ENCODE measurements around the gene GPA33. TPM values are rescaled to one million over a fixed set of nuclear protein-coding genes. Genes with fewer than 3 reads are reported as not detected.

The GPA33 gene
- polyA plus RNA-seq, 1 of the 3 experiments (the other 2 are of a cell fraction) = not detected

- no peak for TF ChIP-seq REST (IDR thresholded peaks at IDR 0.05; ENCODE audit: low read depth, low read length)
- TF ChIP-seq PBX3 (IDR thresholded peaks at IDR 0.05) = no peak
- TF ChIP-seq RFX5 (IDR thresholded peaks at IDR 0.05; ENCODE audit: low read length) = no peak
- no peak for TF ChIP-seq POLR2AphosphoS5 (IDR thresholded peaks at IDR 0.05; ENCODE audit: low read depth, low read length)
- no peak for TF ChIP-seq FOXJ3 (CRISPR knock-in tag; IDR thresholded peaks at IDR 0.05)
- no peak for TF ChIP-seq MEF2A (IDR thresholded peaks at IDR 0.05; ENCODE audit: borderline replicate concordance, low read depth)
- TF ChIP-seq NFIC (IDR thresholded peaks at IDR 0.05; ENCODE audit: borderline replicate concordance) = no peak
- no peak for TF ChIP-seq ELF1 (IDR thresholded peaks at IDR 0.05)
- TF ChIP-seq RAD21 (IDR thresholded peaks at IDR 0.05; ENCODE audit: low read length) = no peak
- TF ChIP-seq CTCF (IDR thresholded peaks at IDR 0.05) = no peak
- no peak for TF ChIP-seq TAF1 (IDR thresholded peaks at IDR 0.05; ENCODE audit: borderline replicate concordance, low read depth, low read length)
Measured at GRCh38 chr1:167081594-167082156, 8.5 kb downstream of the GPA33 start (continued).

- Histone ChIP-seq H2AFZ (ENCODE audit: low read depth) (no peak overlapping the region), H3F3A (replicated peaks; ENCODE audit: insufficient read depth) (no peaks in the 10 kb centered on the region), H3K79me2 (ENCODE audit: insufficient read depth) (no peaks in the 10 kb centered on the region), H4K20me1 (ENCODE audit: insufficient read depth) (no peaks in the 10 kb centered on the region), H3K4me1 (ENCODE audit: control insufficient read depth in 1 of 2, insufficient read depth in 2 of 2, low read depth in 1 of 2, low read length in 1 of 2) (peaks cover 0 to 4% of the 10 kb centered on the region in 2 experiments; a peak in 1 of 4 replicates), H3K4me2 (no peak overlapping the region), H3K36me3 (replicated peaks in 1 of 2; ENCODE audit: control insufficient read depth in 1 of 2, insufficient read depth in 2 of 2, low read length in 1 of 2) (no peaks in the 10 kb centered on the region), H3K4me3 (ENCODE audit: low read depth in 2 of 2, low read length in 1 of 2) (no peak overlapping the region), H3K9ac (no peak overlapping the region), H3K27ac (ENCODE audit: low read depth in 2 of 2, low read length in 1 of 2) (no peak overlapping the region), H3K9me2 (no peaks in the 10 kb centered on the region), H3K27me3 (ENCODE audit: insufficient read depth) (no peaks in the 10 kb centered on the region), H3K9me3 (no peaks in the 10 kb centered on the region)
- no peak for DNase-seq
- TF ChIP-seq USF1 (IDR thresholded peaks at IDR 0.05; ENCODE audit: borderline replicate concordance, low read depth) (no peak), JUND (IDR thresholded peaks at IDR 0.05) (no peak), NRF1 (IDR thresholded peaks at IDR 0.05; ENCODE audit: low read depth, low read length) (no peak), FOXJ3 (CRISPR knock-in tag; IDR thresholded peaks at IDR 0.05) (no peak), EZH2phosphoT487 (IDR thresholded peaks at IDR 0.05; ENCODE audit: borderline replicate concordance, low read depth) (no peak), MEF2A (IDR thresholded peaks at IDR 0.05; ENCODE audit: borderline replicate concordance, low read depth) (no peak), TEAD4 (IDR thresholded peaks at IDR 0.05; ENCODE audit: borderline replicate concordance, insufficient read depth) (no peak), ELF1 (IDR thresholded peaks at IDR 0.05) (no peak), EP300 (IDR thresholded peaks at IDR 0.05; ENCODE audit: borderline replicate concordance in 1 of 2, low read depth in 1 of 2, low read length in 1 of 2) (no peak)
- POLR2A ChIA-PET = no interaction called here
- CTCF ChIA-PET = no interaction called here
Measured at GRCh38 chr1:167077868-167078210, 12.3 kb downstream of the GPA33 start.

All from SK-N-SH (cell line).